ENCODE measurements around the gene ZBTB25.

Gene ZBTB25

DNA sequence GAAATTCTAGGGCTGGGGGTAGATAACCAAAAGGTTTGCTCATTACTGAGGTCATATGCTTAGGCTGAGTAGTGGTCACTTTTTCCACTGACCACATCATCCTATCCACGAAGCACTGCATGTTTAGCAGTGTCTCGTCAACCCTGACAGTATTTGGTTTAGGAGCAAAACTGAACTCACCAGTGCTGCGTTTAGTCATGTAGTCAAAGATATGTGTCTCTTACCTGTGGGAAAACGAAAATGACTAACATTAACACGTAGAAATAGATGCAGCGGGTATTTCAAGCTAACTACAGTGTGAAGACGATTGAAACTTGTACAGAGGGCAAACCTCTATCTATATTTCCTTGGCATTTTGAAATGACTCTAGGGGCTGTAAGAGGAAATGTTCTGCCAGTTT lies 80.9 kb downstream of the ZBTB25 start:
- no peak for DNase-seq (ENCODE audit: low read depth)
- TF ChIP-seq, protein P1, sequence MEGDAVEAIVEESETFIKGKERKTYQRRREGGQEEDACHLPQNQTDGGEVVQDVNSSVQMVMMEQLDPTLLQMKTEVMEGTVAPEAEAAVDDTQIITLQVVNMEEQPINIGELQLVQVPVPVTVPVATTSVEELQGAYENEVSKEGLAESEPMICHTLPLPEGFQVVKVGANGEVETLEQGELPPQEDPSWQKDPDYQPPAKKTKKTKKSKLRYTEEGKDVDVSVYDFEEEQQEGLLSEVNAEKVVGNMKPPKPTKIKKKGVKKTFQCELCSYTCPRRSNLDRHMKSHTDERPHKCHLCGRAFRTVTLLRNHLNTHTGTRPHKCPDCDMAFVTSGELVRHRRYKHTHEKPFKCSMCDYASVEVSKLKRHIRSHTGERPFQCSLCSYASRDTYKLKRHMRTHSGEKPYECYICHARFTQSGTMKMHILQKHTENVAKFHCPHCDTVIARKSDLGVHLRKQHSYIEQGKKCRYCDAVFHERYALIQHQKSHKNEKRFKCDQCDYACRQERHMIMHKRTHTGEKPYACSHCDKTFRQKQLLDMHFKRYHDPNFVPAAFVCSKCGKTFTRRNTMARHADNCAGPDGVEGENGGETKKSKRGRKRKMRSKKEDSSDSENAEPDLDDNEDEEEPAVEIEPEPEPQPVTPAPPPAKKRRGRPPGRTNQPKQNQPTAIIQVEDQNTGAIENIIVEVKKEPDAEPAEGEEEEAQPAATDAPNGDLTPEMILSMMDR (IDR thresholded peaks at IDR 0.05; ENCODE audit: insufficient read depth, low read depth, low read length, missing control alignments) = no peak
- H3K4me3 ChIP-seq (ENCODE audit: low read length) = no peak overlapping the region

DNA sequence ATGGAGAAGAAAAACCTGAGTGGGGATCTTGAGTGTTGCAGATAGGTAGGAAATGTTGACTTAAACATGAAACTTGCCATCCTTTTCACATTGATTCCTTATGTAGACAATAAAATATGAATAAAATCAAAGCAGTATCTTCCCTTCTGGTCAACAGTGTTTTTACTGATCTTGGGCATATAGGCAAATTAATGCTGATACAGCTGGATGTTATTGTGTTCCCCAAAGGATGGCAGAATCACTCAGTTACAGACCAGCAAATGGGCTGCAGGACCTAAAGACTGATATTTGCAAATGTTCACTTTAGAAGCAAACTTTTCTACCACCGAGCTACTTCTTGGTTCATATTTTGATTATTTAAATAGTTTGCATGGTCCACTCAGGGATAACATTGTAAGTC lies 81.6 kb downstream of the ZBTB25 start:
- no peak for DNase-seq (ENCODE audit: low read depth)
- TF ChIP-seq, protein P1 (IDR thresholded peaks at IDR 0.05; ENCODE audit: insufficient read depth, low read depth, low read length, missing control alignments) = no peak
- H3K4me3 ChIP-seq (ENCODE audit: low read length) = no peak overlapping the region

DNA sequence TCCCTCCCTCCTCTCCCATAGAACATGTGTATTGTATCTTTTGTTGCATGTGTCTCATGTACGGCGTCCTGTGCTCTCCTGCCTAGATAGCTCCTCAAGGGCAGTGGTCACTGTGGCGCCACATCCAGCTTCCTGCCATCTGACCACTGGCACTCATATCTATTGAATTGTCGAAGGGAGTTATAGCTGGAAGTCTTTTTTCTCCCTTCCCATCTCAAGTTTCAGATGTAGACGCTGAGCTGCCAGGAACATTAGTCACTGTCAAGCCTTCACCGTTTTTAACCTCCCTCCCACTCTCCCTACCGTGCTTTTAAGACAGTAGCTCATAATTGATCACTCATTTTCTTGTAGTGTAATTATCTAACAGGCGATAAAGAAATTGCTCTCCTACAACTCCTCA lies 82.5 kb downstream of the ZBTB25 start:
- DNase-seq (ENCODE audit: low read depth) = peak; percentile 69
- TF ChIP-seq, protein P1 (IDR thresholded peaks at IDR 0.05; ENCODE audit: insufficient read depth, low read depth, low read length, missing control alignments) = no peak
- H3K4me3 ChIP-seq (ENCODE audit: low read length) = no peak overlapping the region

DNA sequence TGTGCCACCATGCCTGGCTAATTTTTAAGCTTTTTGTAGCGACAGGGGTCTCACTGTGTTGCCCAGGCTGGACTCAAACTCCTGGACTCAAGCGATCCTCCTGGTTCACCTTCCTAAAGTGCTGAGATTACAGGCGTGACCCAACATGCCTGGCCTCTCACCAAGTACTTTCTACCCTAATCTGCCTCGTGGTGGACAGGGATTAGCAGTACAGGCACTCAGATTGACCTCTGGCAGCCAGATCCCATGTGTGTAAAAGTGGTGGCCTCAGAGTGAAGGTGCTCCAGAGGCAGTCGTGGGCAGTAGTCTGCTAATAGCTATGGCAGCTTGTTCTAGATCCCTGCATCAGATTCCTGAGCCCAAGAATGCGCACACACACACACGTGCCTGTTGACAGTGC lies 84.6 kb downstream of the ZBTB25 start:
- no peak for DNase-seq (ENCODE audit: low read depth)
- no peak overlapping the region for H3K4me3 ChIP-seq (ENCODE audit: low read length)
- TF ChIP-seq, protein P1 (IDR thresholded peaks at IDR 0.05; ENCODE audit: insufficient read depth, low read depth, low read length, missing control alignments) = no peak

DNA sequence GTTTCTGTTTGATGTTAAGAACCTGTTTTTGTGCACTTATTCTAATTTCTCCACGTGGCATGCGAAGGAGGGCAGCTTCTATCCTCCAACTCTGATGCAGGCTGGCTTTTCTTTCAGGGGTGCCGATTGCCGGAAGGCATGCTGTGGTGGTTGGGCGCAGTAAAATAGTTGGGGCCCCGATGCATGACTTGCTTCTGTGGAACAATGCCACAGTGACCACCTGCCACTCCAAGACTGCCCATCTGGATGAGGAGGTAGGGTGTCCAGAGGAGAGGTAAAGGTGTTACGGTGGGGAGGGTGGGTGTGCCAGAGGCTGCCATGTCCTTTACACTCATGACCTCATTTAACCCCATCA lies 85.9 kb downstream of the ZBTB25 start:
- TF ChIP-seq, protein P1 (IDR thresholded peaks at IDR 0.05; ENCODE audit: insufficient read depth, low read depth, low read length, missing control alignments) = no peak
- H3K4me3 ChIP-seq (ENCODE audit: low read length) = no peak overlapping the region
- DNase-seq (ENCODE audit: low read depth) = no peak

DNA sequence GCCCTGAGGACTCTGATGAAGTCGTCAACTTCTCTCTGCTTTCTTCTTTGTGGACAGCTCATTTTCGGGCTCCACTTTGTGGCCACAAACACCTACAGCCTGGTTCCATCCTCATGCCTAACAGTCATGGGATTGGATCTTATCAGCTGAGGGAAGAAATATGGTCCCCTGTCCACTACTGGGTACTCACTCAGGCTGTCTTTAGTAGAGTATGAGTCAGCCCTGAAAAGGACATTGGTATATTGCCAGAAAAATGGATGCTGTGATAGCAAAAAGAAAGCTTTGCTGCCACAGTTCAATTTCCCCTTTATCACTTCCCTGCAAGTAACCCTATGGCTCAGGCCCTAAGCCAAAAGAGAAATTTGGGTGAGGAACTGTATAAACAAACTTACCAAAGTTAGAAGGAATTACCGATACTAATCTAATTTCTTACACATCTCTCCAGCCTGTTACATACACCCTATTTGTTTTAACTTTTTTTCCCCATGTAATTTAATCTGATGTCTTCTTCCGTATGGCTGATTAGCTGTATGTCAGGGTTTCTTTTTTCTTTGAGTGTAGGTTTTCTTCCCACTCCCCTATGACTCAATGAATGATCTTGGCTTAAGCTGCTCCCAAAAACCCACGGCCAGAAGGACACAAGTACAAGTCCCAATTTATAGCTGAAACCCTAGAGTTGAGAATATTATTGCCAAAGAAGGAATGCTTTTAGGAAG lies 86.4 kb downstream of the ZBTB25 start:
- TF ChIP-seq, protein P1 (IDR thresholded peaks at IDR 0.05; ENCODE audit: insufficient read depth, low read depth, low read length, missing control alignments) = no peak
- DNase-seq (ENCODE audit: low read depth) = no peak
- no peak overlapping the region for H3K4me3 ChIP-seq (ENCODE audit: low read length)

DNA sequence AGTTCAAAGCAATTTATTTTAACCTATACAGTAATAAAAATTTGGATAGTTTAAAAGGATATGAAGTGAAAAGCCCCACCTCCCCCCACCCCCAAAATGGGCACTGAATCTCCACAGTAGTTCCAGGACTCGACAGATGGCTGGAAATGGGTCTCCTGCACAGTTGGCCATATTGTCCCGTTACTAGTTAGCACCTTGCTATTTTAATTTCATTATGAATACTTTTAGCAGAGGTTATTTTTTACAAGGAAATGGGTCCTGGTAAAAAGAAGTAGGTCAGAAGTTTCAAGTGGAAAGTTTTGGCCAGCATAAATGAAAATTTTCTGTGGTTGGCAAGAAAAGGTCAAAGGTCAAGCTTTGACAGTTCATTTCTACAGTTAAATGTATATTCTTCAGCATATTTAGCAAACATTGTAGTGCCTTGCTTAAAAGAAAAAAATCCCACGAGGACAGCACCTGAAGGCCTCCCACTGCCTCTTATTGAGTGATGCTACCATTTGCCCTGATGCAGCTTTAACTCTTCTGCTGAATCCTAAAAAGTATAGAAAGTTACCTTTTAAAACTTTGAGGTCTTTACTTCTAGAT lies 87.2 kb downstream of the ZBTB25 start:
- H3K4me3 ChIP-seq (ENCODE audit: low read length) = no peak overlapping the region
- DNase-seq (ENCODE audit: low read depth) = no peak

More for the DNA sequence above, 87.2 kb downstream of the ZBTB25 start:
- TF ChIP-seq, protein P1 (IDR thresholded peaks at IDR 0.05; ENCODE audit: insufficient read depth, low read depth, low read length, missing control alignments) = no peak
